OCI-LY1 (cell line): Measurements from ENCODE around the gene ZNRD2.

Experiments used
- CTCF ChIP-seq: fragments of 200-600 bp; sonication (generic), shearing (Covaris generic); IDR thresholded peaks from 2 replicates; pipeline ENCODE4 v1.5.1; 2017; ENCODE audit warnings: mild to moderate bottlenecking, antibody characterized with exemption, low read length, moderate library complexity, mixed read lengths
- EZH2 ChIP-seq: fragments of 200-600 bp; sonication (generic), shearing (Covaris generic); IDR thresholded peaks from 2 replicates; pipeline ENCODE4 v1.8.0; 2017; ENCODE audit warnings: borderline replicate concordance, mixed run types, mild to moderate bottlenecking, antibody characterized with exemption, low read length, moderate library complexity, mixed read lengths

GRCh38 chr11:65599216-65599954 lies 29.1 kb downstream of the ZNRD2 start:
- TF ChIP-seq CTCF = no peak
- TF ChIP-seq EZH2 = no peak
